Activated naive CD8-positive, alpha-beta T cell (primary cell): ENCODE measurements around the gene TRIM2.

ENCODE experiments used
- H3K27ac Mint-ChIP-seq: one replicate; pipeline ENCODE4 v1.8.0; 2021; ENCODE audit warnings: mixed read lengths
- H3K27me3 Mint-ChIP-seq: one replicate; pipeline ENCODE4 v1.8.0; 2021; ENCODE audit warnings: mixed read lengths
- H3K36me3 Mint-ChIP-seq: one replicate; pipeline ENCODE4 v1.8.0; 2021; ENCODE audit warnings: mixed read lengths
- H3K4me1 Mint-ChIP-seq: one replicate; pipeline ENCODE4 v1.8.0; 2021; ENCODE audit warnings: low read depth, mixed read lengths
- H3K4me3 Mint-ChIP-seq: one replicate; pipeline ENCODE4 v1.8.0; 2021; ENCODE audit warnings: mild to moderate bottlenecking, mixed read lengths
- H3K9me3 Mint-ChIP-seq: one replicate; pipeline ENCODE4 v1.8.0; 2021; ENCODE audit warnings: low read depth, mixed read lengths

The TRIM2 gene

GRCh38 chr4:153261914-153262313, 57.7 kb downstream of the TRIM2 start:
- Mint-ChIP-seq H3K27ac (no peak overlapping the region), H3K9me3 (peaks cover 7% of the 10 kb centered on the region), H3K36me3 (peaks cover 8% of the 10 kb centered on the region), H3K4me1 (no peaks in the 10 kb centered on the region), H3K4me3 (no peak overlapping the region), H3K27me3 (peaks cover 4% of the 10 kb centered on the region)

GRCh38 chr4:153265306-153266047, 61.2 kb downstream of the TRIM2 start:
- Mint-ChIP-seq H3K36me3 (peaks cover 8% of the 10 kb centered on the region), H3K27ac (no peak overlapping the region), H3K4me3 (no peak overlapping the region), H3K9me3 (peaks cover 7% of the 10 kb centered on the region), H3K4me1 (peaks cover 6% of the 10 kb centered on the region), H3K27me3 (no peaks in the 10 kb centered on the region)

GRCh38 chr4:153266988-153267387, 62.7 kb downstream of the TRIM2 start:
- H3K4me1 Mint-ChIP-seq, result peaks cover 6% of the 10 kb centered on the region
- peaks cover 2% of the 10 kb centered on the region for H3K36me3 Mint-ChIP-seq
- H3K27me3 Mint-ChIP-seq, result no peaks in the 10 kb centered on the region
- H3K27ac Mint-ChIP-seq, result no peak overlapping the region
- peaks cover 2% of the 10 kb centered on the region for H3K9me3 Mint-ChIP-seq
- no peak overlapping the region for H3K4me3 Mint-ChIP-seq

- Mint-ChIP-seq H3K27ac (no peak overlapping the region), H3K27me3 (no peaks in the 10 kb centered on the region), H3K4me1 (peaks cover 6% of the 10 kb centered on the region), H3K9me3 (no peaks in the 10 kb centered on the region), H3K36me3 (no peaks in the 10 kb centered on the region), H3K4me3 (no peak overlapping the region)
Measured at GRCh38 chr4:153267890-153268289, 63.6 kb downstream of the TRIM2 start.

GRCh38 chr4:153268295-153268694, 64.1 kb downstream of the TRIM2 start:
- Mint-ChIP-seq H3K36me3 (no peaks in the 10 kb centered on the region), H3K9me3 (no peaks in the 10 kb centered on the region), H3K27me3 (no peaks in the 10 kb centered on the region), H3K4me1 (peaks cover 6% of the 10 kb centered on the region), H3K27ac (no peak overlapping the region), H3K4me3 (no peak overlapping the region)

- Mint-ChIP-seq H3K27ac (no peak overlapping the region), H3K4me3 (no peak overlapping the region), H3K9me3 (no peaks in the 10 kb centered on the region), H3K36me3 (no peaks in the 10 kb centered on the region), H3K4me1 (peaks cover 6% of the 10 kb centered on the region), H3K27me3 (no peaks in the 10 kb centered on the region)
Measured at GRCh38 chr4:153269218-153269990, 65.2 kb downstream of the TRIM2 start.

- Mint-ChIP-seq H3K4me3 (no peak overlapping the region), H3K9me3 (no peaks in the 10 kb centered on the region), H3K27ac (no peak overlapping the region), H3K4me1 (peaks cover 6% of the 10 kb centered on the region), H3K36me3 (no peaks in the 10 kb centered on the region), H3K27me3 (no peaks in the 10 kb centered on the region)
Measured at GRCh38 chr4:153270361-153270760, 66.1 kb downstream of the TRIM2 start.

GRCh38 chr4:153271820-153272219, 67.6 kb downstream of the TRIM2 start:
- Mint-ChIP-seq H3K27me3 (no peaks in the 10 kb centered on the region), H3K36me3 (no peaks in the 10 kb centered on the region), H3K4me1 (peaks cover 6% of the 10 kb centered on the region), H3K27ac (no peak overlapping the region), H3K4me3 (no peak overlapping the region), H3K9me3 (no peaks in the 10 kb centered on the region)

GRCh38 chr4:153273751-153274150, 69.5 kb downstream of the TRIM2 start:
- peaks cover under 1% of the 10 kb centered on the region for H3K4me1 Mint-ChIP-seq
- H3K9me3 Mint-ChIP-seq, result no peaks in the 10 kb centered on the region
- no peaks in the 10 kb centered on the region for H3K27me3 Mint-ChIP-seq
- H3K27ac Mint-ChIP-seq, result no peak overlapping the region
- H3K36me3 Mint-ChIP-seq, result no peaks in the 10 kb centered on the region
- H3K4me3 Mint-ChIP-seq, result no peak overlapping the region

- H3K36me3 Mint-ChIP-seq, result no peaks in the 10 kb centered on the region
- H3K4me3 Mint-ChIP-seq, result no peak overlapping the region
- no peaks in the 10 kb centered on the region for H3K27me3 Mint-ChIP-seq
- H3K4me1 Mint-ChIP-seq, result no peaks in the 10 kb centered on the region
- no peaks in the 10 kb centered on the region for H3K9me3 Mint-ChIP-seq
- no peak overlapping the region for H3K27ac Mint-ChIP-seq
Measured at GRCh38 chr4:153274967-153275366, 70.7 kb downstream of the TRIM2 start.

GRCh38 chr4:153275380-153276276, 71.4 kb downstream of the TRIM2 start:
- no peak overlapping the region for H3K4me3 Mint-ChIP-seq
- no peaks in the 10 kb centered on the region for H3K36me3 Mint-ChIP-seq
- H3K9me3 Mint-ChIP-seq, result no peaks in the 10 kb centered on the region
- no peak overlapping the region for H3K27ac Mint-ChIP-seq
- no peaks in the 10 kb centered on the region for H3K27me3 Mint-ChIP-seq
- no peaks in the 10 kb centered on the region for H3K4me1 Mint-ChIP-seq

GRCh38 chr4:153276971-153277370, 72.7 kb downstream of the TRIM2 start:
- Mint-ChIP-seq H3K4me3 (no peak overlapping the region), H3K4me1 (no peaks in the 10 kb centered on the region), H3K27me3 (no peaks in the 10 kb centered on the region), H3K9me3 (no peaks in the 10 kb centered on the region), H3K27ac (no peak overlapping the region), H3K36me3 (no peaks in the 10 kb centered on the region)

- H3K27ac Mint-ChIP-seq, result no peak overlapping the region
- no peaks in the 10 kb centered on the region for H3K9me3 Mint-ChIP-seq
- peaks cover 2% of the 10 kb centered on the region for H3K36me3 Mint-ChIP-seq
- H3K4me1 Mint-ChIP-seq, result no peaks in the 10 kb centered on the region
- no peak overlapping the region for H3K4me3 Mint-ChIP-seq
- H3K27me3 Mint-ChIP-seq, result no peaks in the 10 kb centered on the region
Measured at GRCh38 chr4:153281476-153281875, 77.2 kb downstream of the TRIM2 start.

- Mint-ChIP-seq H3K27ac (no peak overlapping the region), H3K9me3 (no peaks in the 10 kb centered on the region), H3K36me3 (peaks cover 2% of the 10 kb centered on the region), H3K27me3 (no peaks in the 10 kb centered on the region), H3K4me1 (no peaks in the 10 kb centered on the region), H3K4me3 (no peak overlapping the region)
Measured at GRCh38 chr4:153282023-153282422, 77.8 kb downstream of the TRIM2 start.

- H3K27ac Mint-ChIP-seq, result no peak overlapping the region
- H3K4me3 Mint-ChIP-seq, result no peak overlapping the region
- no peaks in the 10 kb centered on the region for H3K9me3 Mint-ChIP-seq
- no peaks in the 10 kb centered on the region for H3K4me1 Mint-ChIP-seq
- H3K27me3 Mint-ChIP-seq, result no peaks in the 10 kb centered on the region
- peaks cover 2% of the 10 kb centered on the region for H3K36me3 Mint-ChIP-seq
Measured at GRCh38 chr4:153283260-153283659, 79.0 kb downstream of the TRIM2 start.
